ENCODE results near the gene CLINT1. TPM values are rescaled to one million over a fixed set of nuclear protein-coding genes. Genes with fewer than 3 reads are reported as not detected.

CLINT1 gene
- total RNA-seq, 1 experiment from 2014 or later: 79.6 TPM

GRCh38 chr5:157857816-157858526, 974 bp downstream of the CLINT1 start:
- CTCF ChIA-PET: interaction anchor here (0.6 to 1.4 kb wide), 6 partner anchors 29 to 137 kb away, joined by 3 to 10 read pairs (median 5); no protein-coding TSS in a partner anchor
- Mint-ChIP-seq H3K4me1 (peaks cover 48% of the 10 kb centered on the region), H3K27ac (peak overlapping the region; percentile 93), H3K27me3 (ENCODE audit: low read depth) (no peaks in the 10 kb centered on the region; the same call in 1 of the 2 replicates), H3K36me3 (no peaks in the 10 kb centered on the region), H3K4me3 (peak overlapping the region; percentile 80), H3K9me3 (no peaks in the 10 kb centered on the region)
- POLR2A ChIA-PET: interaction anchor here (0.5 to 0.8 kb wide), 4 partner anchors 11 to 1350 kb away, joined by 3 to 4 read pairs (median 3); no protein-coding TSS in a partner anchor
- ATAC-seq: no peak
- no peak for DNase-seq (ENCODE audit: low spot score)
- no peak for TF ChIP-seq OVOL2 (CRISPR knock-in tag; IDR thresholded peaks at IDR 0.05; ENCODE audit: borderline replicate concordance)
- no peak for TF ChIP-seq IRF2 (CRISPR knock-in tag; IDR thresholded peaks at IDR 0.05; ENCODE audit: borderline replicate concordance, low read depth)
- TF ChIP-seq SOX15 (CRISPR knock-in tag; IDR thresholded peaks at IDR 0.05): no peak
- TF ChIP-seq ZNF532 (CRISPR knock-in tag; IDR thresholded peaks at IDR 0.05; ENCODE audit: borderline replicate concordance): no peak
- TF ChIP-seq NR3C1 (CRISPR knock-in tag; conservative IDR thresholded peaks at IDR 0.05; ENCODE audit: low read depth): no peak
- TF ChIP-seq HMGA2 (CRISPR knock-in tag; IDR thresholded peaks at IDR 0.05): no peak
- no peak for TF ChIP-seq ZBTB21 (CRISPR knock-in tag; IDR thresholded peaks at IDR 0.05; ENCODE audit: borderline replicate concordance)
- TF ChIP-seq CDX4 (CRISPR knock-in tag; IDR thresholded peaks at IDR 0.05; ENCODE audit: borderline replicate concordance): no peak
- TF ChIP-seq KAT7 (CRISPR knock-in tag; IDR thresholded peaks at IDR 0.05; ENCODE audit: borderline replicate concordance): no peak
- TF ChIP-seq FOXP1 (CRISPR knock-in tag; IDR thresholded peaks at IDR 0.05; ENCODE audit: borderline replicate concordance): no peak
- TF ChIP-seq ZNF423 (CRISPR knock-in tag; IDR thresholded peaks at IDR 0.05): no peak
- no peak for TF ChIP-seq NR2C2 (CRISPR knock-in tag; IDR thresholded peaks at IDR 0.05)
- TF ChIP-seq HMGXB4 (CRISPR knock-in tag; IDR thresholded peaks at IDR 0.05): no peak
- TF ChIP-seq SP1 (CRISPR knock-in tag; conservative IDR thresholded peaks at IDR 0.05): no peak
- TF ChIP-seq E2F1 (CRISPR knock-in tag; IDR thresholded peaks at IDR 0.05): no peak
- no peak for TF ChIP-seq TCF7 (CRISPR knock-in tag; IDR thresholded peaks at IDR 0.05; ENCODE audit: low read depth)
- TF ChIP-seq ZNF396 (CRISPR knock-in tag; IDR thresholded peaks at IDR 0.05; ENCODE audit: borderline replicate concordance): no peak
- TF ChIP-seq MYBL2 (CRISPR knock-in tag; IDR thresholded peaks at IDR 0.05): no peak
- no peak for TF ChIP-seq MXD4 (CRISPR knock-in tag; IDR thresholded peaks at IDR 0.05; ENCODE audit: borderline replicate concordance)
- TF ChIP-seq CREB1 (CRISPR knock-in tag; IDR thresholded peaks at IDR 0.05): no peak

Measured in WTC11 (cell line).